Urothelium cell line (cell line): Measurements from ENCODE around the gene ALLC.
A peak's percentile ranks its signal among the peaks of the same experiment; 100 is the strongest.
"Not testable (repeated sequence)": the region's sequence is repeated elsewhere in the genome, so short reads cannot be mapped to it uniquely, and the experiment has no call there.

Experiments
- DNase-seq: peaks from one replicate; pipeline ENCODE4 v3.0.0; 2011; ENCODE audit warnings: low spot score, mixed read lengths
- FAIRE-seq: peaks from 2 replicates; lab custom pipeline; 2011; peaks lifted over from hg19 to GRCh38; lab: Jason Lieb, UNC

Gene ALLC

DNA sequence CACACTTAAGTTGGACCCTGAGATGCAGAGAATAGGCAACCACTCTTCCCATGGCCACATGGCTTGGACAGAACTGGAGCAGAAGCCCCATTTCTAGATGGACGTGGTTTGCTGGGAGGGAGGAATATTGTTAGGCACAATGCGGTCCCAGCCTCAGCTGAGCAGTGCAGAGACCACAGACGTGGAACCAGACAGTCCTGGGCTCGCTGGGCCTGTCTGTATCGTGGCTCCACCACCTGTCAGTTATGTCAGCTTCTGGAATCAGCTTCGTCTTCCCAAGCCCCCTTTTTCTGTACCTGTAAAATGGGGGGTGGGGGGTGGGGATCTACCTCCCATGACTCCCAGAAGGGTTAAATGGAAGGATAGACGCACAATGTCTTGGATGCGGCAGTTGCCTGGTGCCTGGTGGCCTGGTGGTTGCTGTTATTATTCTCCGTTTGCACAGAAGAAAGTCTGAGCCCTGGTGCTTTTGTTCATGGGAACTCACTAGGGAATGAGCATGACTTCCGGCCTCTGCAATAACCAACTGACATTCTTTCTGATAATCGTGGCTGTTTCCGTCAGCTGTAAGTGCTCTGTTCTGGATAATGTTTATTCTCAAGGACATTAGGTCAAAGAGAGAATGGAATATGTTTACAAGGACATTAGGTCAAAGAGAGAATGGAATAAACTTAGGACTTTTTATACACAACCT lies 31.7 kb upstream of the ALLC start:
- DNase-seq (no peak), FAIRE-seq (no peak)

DNA sequence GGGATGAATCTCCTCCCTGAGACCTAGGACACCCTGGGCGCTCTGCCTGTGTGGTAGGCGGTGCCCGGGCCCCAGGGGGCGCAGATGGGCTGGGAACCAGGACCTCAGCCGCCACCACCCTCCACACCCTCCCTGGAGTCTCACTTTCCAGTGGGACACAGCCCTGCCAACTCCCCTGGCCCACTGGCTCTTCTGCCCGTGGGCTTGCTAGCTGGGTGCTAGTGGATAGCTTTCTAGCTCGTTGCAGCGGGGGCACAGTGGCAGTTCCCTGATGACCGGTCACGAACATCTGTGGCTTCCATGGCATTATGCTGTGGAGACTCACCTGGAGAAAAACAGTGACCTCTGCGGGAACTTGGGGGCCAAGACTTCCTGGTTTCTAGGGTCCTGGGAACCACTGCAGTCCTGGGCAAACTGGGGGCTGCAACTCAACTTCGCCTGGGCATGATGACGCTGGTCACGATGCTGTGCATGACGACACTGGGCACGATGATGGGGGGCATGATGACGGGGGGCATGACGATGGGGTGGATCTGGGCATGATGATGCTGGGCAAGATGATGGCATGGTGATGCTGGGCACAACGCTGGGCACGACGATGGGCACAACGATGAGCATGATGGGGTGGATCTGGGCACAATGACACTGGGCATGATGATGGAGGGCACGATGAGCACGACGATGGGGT lies 31.0 kb upstream of the ALLC start:
- FAIRE-seq (peak; percentile 87), DNase-seq (no peak)

DNA sequence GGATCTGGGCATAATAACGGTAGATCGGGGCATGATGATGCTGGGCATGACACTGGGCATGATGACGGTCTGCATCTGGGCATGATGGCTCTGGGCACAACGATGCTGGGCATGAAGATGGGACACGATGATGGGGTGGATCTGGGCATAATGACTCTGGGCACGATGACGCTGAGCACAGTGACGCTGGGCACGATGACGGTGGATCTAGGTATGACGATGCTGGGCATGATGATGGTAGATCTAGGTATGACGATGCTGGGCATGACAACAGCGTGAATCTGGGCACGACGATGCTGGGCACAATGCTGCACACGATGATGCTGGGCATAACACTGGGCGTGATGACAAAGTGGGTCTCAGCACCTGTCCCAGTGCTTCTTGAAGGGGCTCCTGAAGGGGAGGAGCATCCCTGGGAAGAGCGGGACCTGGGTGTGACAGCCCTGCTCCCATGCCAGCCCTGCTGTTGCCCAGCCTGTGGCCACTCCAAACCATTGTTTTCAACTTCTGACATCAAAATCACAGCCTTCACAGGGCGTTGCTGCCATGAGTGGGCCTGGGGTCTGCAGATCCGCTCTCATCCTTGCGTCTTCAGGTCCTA lies 30.4 kb upstream of the ALLC start:
- DNase-seq, result no peak
- FAIRE-seq, result no peak

DNA sequence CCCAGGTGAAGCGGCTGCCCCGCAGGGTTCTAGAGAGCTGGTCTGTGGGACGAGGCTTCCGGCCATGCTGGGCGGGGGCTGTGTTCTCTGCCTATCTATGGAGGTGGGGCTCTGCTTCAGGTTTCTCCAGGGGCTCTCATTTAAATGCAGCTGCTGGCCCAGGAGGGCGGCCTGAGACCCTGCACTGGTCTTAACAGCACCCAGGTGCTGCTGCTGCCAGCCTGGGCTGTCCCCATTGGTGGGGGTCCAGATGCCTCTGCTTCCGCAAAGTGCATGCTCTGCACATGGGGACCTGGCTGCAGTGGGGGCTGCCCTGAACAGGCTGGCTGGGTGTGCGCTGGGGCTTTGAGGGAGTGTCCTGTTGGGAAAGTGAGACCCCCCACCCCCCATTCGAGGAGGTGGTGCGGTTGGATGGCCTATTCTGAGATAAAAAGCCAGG lies 29.7 kb upstream of the ALLC start:
- FAIRE-seq (no peak), DNase-seq (no peak)

DNA sequence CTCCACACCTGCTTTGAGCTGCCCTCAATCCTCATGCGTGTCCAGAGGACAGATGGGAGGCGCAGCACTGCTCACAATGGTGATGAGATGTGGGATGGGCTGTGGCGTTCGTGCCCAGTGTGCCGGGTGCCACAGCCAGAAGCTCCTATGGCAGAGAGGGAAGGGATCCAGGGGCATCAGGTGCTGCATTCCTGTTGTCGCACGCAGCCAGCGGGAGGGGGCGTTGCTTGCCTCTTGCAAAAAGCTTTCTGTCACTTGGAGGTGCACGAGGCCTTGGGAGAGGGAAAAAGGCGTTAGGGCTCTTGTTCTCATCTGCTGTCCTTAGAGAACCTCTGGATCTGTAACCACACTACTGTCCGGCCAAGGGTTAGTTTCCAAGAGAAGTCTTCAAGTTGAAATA lies 29.2 kb upstream of the ALLC start:
- FAIRE-seq, result no peak
- no peak for DNase-seq

DNA sequence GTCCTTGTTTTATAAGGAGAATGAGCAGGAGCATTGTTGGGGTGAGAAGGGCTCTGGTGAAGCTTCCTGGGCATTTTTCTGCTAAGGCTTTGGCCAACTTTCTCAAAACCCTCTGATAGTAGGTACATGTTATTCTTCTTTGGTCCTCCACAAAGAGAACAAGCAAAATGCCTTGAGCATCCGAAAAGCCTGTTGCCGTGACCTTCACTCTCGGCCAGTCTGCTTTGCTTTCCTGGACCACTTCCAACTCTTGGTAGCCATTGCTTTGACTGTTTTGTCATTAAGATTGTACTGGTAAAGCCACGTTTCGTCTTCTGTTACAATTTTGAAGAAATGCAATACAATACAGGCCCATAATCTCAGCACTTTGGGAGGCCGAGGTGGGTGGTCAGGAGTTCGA lies 27.4 kb upstream of the ALLC start:
- FAIRE-seq (no peak), DNase-seq (no peak)

DNA sequence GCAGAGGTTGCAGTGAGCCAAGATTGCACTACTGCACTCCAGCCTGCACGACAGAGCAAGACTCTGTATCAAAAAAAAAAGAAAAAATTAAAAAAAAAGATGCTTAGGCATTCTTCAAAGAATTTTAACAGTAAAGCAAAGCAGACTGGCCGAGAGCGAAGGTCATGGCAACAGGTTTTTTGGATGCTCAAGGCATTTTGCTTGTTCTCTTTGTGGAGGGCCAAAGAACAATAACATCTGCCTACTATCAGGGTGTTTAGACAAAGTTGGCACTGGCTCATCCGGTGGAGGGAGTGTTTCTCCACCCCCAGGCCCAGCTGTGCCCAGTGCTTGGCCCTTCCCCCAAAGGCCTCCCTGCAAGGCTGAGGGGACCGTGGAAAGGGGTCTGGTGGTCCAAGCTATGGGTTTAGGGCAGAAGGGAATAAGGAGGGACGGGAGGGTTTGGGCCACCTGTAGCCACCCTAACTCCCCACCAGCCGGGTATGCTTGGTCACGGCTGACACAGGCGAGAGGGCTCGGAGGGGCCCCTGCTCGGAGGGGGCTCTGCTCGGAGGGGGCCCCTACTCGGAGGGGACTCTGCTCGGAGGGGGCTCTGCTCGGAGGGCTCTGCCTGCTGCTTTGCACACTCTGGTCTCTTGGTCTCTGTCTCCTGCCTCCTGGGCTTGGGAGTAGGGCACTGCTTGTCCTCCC lies 26.7 kb upstream of the ALLC start:
- FAIRE-seq, result no peak
- DNase-seq, result no peak

DNA sequence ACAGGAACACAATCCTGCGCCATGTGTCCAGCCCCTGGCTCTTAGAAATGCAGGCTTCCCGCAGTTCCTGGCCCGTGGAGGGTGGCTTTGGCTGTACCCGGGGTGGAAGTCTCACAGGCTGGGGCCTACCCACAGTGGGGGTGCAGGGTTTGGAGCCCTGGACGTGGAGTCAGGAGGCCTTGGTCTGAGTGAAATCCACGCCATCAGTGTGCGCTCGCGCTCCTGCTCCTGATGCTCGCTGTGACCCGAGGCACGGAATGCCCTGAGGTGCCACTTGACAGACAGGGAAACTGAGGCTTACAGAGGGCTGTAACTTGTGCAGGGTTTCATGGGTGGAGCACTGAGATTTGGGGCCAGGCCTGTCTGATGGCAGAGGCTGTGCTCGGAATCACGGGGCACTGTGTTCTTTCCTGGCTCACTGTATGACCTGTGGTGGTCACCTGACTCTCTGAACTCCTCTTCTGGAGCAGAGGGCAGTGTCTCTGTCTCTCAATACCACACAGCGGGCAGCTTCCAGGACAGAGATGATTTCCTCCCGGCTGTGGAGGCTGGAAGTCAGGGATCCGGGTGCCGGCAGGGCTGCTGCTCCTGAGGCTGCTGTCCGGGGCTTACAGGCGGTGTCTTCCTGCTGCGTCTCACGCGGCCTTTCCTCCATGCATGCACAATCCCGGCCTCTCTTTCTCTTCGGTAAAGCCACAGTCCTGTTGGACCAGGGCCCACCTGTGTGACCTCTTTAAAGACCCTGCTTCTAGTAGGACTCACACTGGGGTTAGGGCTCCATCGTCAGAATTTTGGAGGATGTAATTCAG lies 25.9 kb upstream of the ALLC start:
- no peak for FAIRE-seq
- DNase-seq, result no peak

DNA sequence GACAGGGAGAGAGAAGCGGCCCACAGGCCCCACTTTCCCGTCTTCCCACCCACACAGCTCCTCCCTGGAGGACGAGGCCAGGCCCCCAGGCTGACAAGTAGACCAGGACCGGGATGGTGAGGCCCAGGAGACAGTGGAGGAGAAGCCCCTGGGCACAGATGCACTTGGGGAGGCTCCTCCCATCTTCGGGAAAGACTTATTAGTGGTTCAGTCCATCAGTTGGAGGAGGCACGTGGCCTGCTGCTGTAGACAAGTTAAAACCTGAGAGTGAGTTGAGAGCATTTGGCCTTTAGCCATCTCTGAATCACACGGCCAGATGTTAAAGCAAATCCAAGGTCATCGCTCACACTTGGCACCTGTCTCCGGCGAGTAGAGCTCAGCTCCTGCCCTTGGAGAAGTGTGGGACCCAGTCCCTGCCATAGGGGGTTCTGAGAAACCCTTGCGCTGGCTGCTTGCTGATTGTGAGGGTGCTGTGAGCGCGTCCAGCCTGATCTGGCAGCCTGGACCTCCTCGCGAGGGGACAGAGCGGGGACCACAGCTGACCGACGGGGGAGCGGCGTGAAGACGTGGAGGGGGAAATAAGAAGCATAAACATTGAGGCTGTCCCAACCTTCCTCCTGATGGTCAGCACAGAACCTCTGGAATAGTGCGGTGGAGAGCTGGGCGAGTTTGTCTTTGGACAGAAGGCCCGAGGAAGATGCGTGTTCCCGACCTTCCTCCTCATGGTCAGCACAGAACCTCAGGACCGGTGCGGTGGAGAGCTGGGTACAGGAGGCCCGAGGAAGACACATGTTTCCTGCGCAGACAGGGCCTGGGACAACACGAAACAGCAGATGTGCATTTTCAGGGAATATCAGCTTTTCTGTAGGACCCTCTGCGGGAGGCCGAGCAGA lies 24.7 kb upstream of the ALLC start:
- FAIRE-seq, result no peak
- no peak for DNase-seq

DNA sequence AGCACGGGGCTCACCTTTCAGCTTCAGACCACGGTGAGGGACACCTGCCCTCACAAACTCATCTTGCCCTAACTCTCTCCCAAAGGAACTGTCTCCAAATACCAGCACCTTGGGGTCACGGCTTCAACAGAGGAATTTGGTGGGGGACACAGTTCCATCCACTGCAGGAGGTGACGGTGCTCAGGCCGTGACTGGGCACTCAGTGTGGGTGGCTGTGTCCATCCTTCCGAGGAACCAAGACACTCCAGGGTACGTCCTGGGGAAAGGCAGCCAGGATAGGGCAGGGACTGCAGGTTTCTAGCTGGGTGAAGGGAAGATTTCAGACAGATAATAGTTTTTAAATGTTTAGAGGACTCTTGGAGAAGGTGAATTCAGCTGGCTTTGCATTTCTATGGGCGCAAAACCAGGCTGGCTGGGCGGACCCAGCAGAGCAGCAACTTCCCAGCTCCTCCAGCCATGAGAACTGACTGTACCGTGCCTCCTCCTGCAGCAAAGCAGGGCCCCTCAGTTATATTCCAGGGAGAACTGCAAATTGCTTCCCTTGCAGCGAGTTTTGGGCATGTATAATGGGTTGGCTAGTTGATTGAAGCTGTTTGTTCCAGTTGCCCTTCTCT lies 23.9 kb upstream of the ALLC start:
- DNase-seq (no peak), FAIRE-seq (no peak)

DNA sequence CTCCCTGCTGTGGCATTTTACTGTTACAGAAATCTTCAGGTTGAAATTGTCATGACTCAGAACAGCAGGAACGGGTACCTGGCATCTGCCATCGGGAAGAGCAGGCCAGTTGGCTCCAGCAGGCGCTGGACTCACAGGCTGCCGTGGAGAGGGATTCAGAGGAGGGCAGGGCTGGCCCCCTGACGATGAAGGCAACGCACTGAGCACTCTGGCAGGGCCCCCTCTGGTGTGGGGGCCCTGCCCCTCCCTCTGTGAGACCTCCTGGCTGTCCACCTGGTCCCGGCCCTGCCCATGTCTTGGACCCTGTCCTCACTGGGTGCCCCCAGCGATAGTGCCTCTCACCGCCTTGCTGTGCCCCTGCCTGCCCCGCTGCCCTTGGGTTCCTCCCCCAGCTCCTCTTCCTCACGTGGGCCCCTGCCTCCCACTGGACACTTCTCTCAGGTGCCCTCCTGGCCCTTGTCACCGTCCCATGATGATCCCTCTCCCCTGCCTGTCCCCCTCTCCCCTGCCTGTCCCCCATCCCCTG lies 23.3 kb upstream of the ALLC start:
- no peak for DNase-seq
- FAIRE-seq, result no peak

DNA sequence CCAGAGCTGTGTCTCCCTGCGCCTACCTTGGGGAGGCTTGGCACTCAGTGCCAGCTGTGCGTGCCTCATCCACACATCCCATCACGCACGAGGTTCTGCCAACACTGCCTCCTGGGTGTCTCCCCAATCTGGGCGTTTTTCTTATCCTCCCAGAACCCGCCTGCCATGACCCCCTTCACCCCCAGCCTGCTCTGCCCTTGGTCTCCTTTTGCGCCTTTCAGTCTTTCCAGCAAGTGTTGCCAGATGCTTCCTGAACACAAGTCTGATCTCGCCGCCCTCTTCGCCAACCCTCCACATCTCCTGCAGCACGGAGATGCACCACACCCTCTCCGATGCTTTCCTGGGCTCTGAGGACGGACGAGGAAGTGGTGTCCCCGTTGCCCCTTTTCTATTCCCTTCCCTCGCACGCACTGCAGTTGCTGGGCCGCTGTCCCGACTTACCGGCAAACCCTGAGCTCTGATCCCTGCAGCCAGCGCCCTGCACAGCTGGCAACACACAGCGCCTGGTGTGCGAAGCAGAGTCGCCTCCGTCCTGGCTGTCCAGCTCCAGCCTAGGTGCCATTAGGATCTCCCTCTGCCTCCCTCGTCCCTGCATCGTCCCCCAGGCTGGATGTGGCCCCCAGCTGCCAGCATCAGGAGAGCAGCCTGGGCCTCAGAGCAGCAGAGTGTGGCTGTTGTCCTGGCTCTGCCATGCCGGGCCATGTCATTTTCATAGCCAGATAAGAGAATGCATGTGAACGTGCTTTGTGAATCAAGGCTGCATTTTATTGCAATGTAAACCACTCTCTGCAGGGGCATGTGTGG lies 22.6 kb upstream of the ALLC start:
- FAIRE-seq (no peak), DNase-seq (no peak)

DNA sequence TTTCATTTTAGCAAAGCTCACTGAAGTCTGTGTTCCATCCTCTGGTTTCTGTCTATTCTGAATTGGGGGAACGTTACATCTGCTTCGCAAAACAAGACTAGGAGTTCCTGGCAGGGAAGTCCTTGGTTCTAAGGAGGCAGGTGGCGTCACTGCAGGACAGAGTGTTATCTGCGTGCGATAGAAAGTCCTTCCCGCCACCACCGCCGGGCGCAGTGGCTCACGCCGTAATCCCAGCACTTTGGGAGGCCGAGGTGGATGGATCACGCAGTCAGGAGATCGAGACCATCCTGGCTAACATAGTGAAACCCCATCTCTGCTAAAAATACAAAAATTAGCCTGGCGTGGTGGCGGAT lies 22.0 kb upstream of the ALLC start:
- not testable (repeated sequence) for DNase-seq, FAIRE-seq

DNA sequence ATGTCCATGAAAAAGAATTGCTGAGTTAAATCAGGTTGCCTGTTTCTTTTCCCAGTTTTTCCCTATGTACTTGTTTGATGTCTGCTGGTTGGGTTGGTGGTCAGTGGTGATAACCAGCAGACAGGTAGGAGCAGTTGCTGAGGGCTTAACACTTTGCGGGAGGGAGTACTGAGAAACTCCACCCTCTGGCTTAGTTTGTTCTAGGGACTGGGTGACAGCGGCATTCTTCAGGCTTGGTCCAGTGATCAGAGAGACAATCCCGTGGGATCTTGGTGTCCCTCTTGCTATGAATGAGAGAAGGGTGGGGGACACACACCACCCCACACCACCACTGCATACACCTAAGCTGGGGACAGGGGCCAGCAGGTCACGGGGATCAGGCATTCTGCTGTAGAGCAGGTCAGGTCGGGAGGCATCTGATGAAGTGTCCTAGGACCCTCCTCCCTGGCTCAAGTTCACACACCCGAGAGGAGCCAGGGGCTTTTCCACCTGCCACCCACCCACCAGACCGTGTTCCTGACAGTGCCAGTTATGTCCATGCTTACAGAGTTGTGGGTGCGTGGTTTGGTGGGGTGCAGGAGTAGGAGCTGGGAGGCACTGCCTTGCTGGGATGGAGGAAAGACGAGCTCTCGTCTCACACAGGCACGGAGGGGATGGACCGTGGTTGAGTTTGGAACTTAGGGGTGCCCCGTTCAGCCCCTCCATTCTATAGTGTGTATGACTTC lies 21.3 kb upstream of the ALLC start:
- DNase-seq (no peak), FAIRE-seq (no peak)

DNA sequence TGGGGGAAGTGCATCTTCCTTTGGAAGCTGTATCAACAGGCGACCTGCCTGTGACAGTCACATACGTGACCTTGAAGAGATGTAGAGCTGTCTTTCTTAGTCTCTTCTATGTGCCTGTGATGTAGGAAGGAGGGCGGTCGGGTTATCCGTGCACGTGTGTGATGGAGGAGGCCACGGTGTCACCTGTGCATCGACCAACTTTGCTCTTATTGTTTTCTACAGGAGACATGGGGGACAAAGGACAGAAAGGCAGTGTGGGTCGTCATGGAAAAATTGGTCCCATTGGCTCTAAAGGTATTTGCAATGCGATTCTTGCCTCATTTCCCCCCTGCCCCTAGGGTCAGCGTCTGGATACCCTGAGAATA lies 20.7 kb upstream of the ALLC start:
- DNase-seq (no peak), FAIRE-seq (no peak)

DNA sequence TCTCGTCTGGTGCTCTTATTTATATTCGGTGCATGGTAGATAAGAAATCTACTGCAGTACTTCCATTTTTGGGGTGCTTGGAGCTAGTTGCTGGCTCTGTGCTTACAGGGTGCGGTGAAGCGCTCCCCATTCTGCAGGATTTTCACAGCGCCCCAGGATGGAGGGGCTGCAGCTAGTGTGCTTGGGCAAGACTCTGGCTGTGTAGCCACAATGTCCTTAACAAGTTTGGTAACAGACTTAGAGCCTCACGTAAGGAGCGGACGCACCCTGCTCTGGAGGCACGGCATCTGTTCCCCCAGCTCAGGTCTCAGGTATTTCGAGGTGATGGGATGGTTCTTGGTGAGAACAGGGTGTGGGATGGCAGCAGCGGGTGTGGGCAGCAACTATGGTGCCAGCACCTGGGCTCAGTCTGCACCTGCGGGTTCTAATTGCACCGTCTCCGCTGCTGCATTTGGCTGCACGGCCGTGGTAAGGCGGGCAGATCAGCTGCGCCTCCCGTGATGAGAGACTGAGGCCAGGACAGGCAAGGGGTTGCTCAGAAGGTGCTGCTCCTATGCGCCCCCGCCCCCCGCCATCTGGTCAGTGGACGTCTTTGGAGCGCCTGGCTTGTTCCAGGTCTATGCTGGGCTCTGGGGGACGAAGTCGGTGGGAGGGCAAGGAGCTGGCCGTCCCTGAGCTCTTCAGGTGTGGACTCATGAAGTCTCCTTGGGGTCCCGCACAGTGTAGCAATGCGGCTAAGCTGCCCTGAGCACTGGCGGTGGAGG lies 20.1 kb upstream of the ALLC start:
- FAIRE-seq, result no peak
- DNase-seq, result no peak

DNA sequence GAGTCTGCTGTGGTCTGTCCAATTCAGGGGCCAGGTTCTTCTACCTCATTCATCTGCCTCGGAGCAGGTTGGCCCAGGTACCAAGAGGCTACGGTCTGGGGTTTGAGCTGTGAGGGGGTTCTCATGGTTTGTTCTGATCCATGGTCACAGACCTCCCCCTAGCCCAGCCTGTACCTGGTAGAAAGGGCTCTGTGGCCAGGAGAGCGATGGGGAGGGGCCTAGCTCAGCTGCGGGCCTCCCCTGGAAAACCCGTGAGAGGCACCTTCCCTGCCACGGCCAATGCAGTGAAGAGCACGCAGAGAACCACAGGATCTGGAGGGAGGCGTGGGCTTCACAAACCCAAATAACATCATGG lies 19.6 kb upstream of the ALLC start:
- no peak for FAIRE-seq
- no peak for DNase-seq
